Renal cortex interstitium (tissue), 15 donors: ENCODE data around the gene CINP. TPM values are rescaled to one million over a fixed set of nuclear protein-coding genes. Genes with fewer than 3 reads are reported as not detected.
A peak's percentile ranks its signal among the peaks of the same experiment; 100 is the strongest.

Experiments used
- DNase-seq, 11 donors: peaks; one replicate each; pipeline ENCODE4 v3.0.0-alpha.2; 2013; ENCODE audit warnings: low read depth in 9 of 11, low spot score in 4 of 11; ENCODE audit errors: extremely low read depth in 1 of 11
- long read RNA-seq, 16 experiments: transcript quantifications; one replicate each; lab custom pipeline, GENCODE V29; 2026
- polyA plus RNA-seq, 3 donors: library from polyadenylated mRNA; unstranded; fragments of 120-200 nt; gene quantifications; one replicate each; pipeline ENCODE4 v1.2.1, GENCODE V29; 2013; ENCODE audit not compliant: insufficient read length in 3 of 3

CINP gene
- polyA plus RNA-seq, result 10 to 100 TPM; 31.6 to 41.9 (median 35.6) TPM
- long read RNA-seq, donor 1, transcript CINP-201 (5 exons, 955 nt), result major isoform, 14 of 15 reads
- long read RNA-seq, donor 1, partial matches to known transcripts, result 0 of 15 reads
- long read RNA-seq, donor 1, other reads (novel, unspliced or antisense), result 0 of 15 reads
- long read RNA-seq, donor 2, full-length matches to known transcripts, result 30 of 36 reads
- long read RNA-seq, donor 2, partial matches to known transcripts, result 6 of 36 reads
- long read RNA-seq, donor 2, other reads (novel, unspliced or antisense), result 0 of 36 reads
- long read RNA-seq, donor 3, full-length matches to known transcripts, result 25 of 25 reads
- long read RNA-seq, donor 3, partial matches to known transcripts, result 0 of 25 reads
- long read RNA-seq, donor 3, other reads (novel, unspliced or antisense), result 0 of 25 reads
- long read RNA-seq, donor 4, transcript CINP-201 (5 exons, 955 nt), result major isoform, 16 of 16 reads
- long read RNA-seq, donor 4, partial matches to known transcripts, result 0 of 16 reads
- long read RNA-seq, donor 4, other reads (novel, unspliced or antisense), result 0 of 16 reads
- long read RNA-seq, donor 5, result 0 reads
- long read RNA-seq, donor 6, full-length matches to known transcripts, result 19 of 19 reads
- long read RNA-seq, donor 6, partial matches to known transcripts, result 0 of 19 reads
- long read RNA-seq, donor 6, other reads (novel, unspliced or antisense), result 0 of 19 reads
- long read RNA-seq, donor 7, transcript CINP-201 (5 exons, 955 nt), result major isoform, 17 of 27 reads
- long read RNA-seq, donor 7, partial matches to known transcripts, result 10 of 27 reads
- long read RNA-seq, donor 7, other reads (novel, unspliced or antisense), result 0 of 27 reads
- long read RNA-seq, donor 8, result 0 reads
- long read RNA-seq, donor 9, full-length matches to known transcripts, result 23 of 23 reads
- long read RNA-seq, donor 9, partial matches to known transcripts, result 0 of 23 reads
- long read RNA-seq, donor 9, other reads (novel, unspliced or antisense), result 0 of 23 reads
- long read RNA-seq, donor 10, full-length matches to known transcripts, result 20 of 20 reads
- long read RNA-seq, donor 10, partial matches to known transcripts, result 0 of 20 reads
- long read RNA-seq, donor 10, other reads (novel, unspliced or antisense), result 0 of 20 reads
- long read RNA-seq, donor 11, full-length matches to known transcripts, result 11 of 11 reads
- long read RNA-seq, donor 11, partial matches to known transcripts, result 0 of 11 reads
- long read RNA-seq, donor 11, other reads (novel, unspliced or antisense), result 0 of 11 reads
- long read RNA-seq, donor 12, full-length matches to known transcripts, result 12 of 12 reads
- long read RNA-seq, donor 12, partial matches to known transcripts, result 0 of 12 reads
- long read RNA-seq, donor 12, other reads (novel, unspliced or antisense), result 0 of 12 reads
- long read RNA-seq, donor 13, result 0 reads
- long read RNA-seq, donor 14, full-length matches to known transcripts, result 23 of 23 reads
- long read RNA-seq, donor 14, partial matches to known transcripts, result 0 of 23 reads
- long read RNA-seq, donor 14, other reads (novel, unspliced or antisense), result 0 of 23 reads
- long read RNA-seq, donor 15, partial matches to known transcripts, result 0 of 3 reads
- long read RNA-seq, donor 15, other reads (novel, unspliced or antisense), result 0 of 3 reads
- long read RNA-seq, donor 16, full-length matches to known transcripts, result 38 of 38 reads
- long read RNA-seq, donor 16, partial matches to known transcripts, result 0 of 38 reads
- long read RNA-seq, donor 16, other reads (novel, unspliced or antisense), result 0 of 38 reads

GRCh38 chr14:102362545-102363181, at the start of gene CINP, which contains the start of gene TECPR2:
TSS of gene CINP (minus strand) at chr14:102362890. CDS start at chr14:102362851, 39 bp downstream.
TSS of gene TECPR2 (plus strand) at chr14:102362941. CDS start at chr14:102376722, 13,781 bp downstream.
- peak; percentile 86 to 95 (median 93) for DNase-seq

- no peak for DNase-seq
Observed at GRCh38 chr14:102408724-102409123, 46.0 kb upstream of the CINP start.

- DNase-seq, result no peak
Observed at GRCh38 chr14:102407258-102407657, 44.6 kb upstream of the CINP start.

GRCh38 chr14:102403028-102403427, 40.3 kb upstream of the CINP start:
- no peak for DNase-seq

GRCh38 chr14:102396521-102396920, 33.8 kb upstream of the CINP start:
- DNase-seq, result no peak

GRCh38 chr14:102394717-102395375, 32.2 kb upstream of the CINP start:
- no peak for DNase-seq

GRCh38 chr14:102392506-102392905, 29.8 kb upstream of the CINP start:
- DNase-seq, result no peak

GRCh38 chr14:102390064-102390855, 27.6 kb upstream of the CINP start:
- DNase-seq, result no peak

- DNase-seq, result no peak
Observed at GRCh38 chr14:102389246-102389645, 26.6 kb upstream of the CINP start.

GRCh38 chr14:102387086-102387485, 24.4 kb upstream of the CINP start:
- DNase-seq, result no peak

GRCh38 chr14:102378830-102379229, 16.1 kb upstream of the CINP start:
- DNase-seq, result no peak

- no peak for DNase-seq
Observed at GRCh38 chr14:102377696-102378095, 15.0 kb upstream of the CINP start.

GRCh38 chr14:102375119-102375518, 12.4 kb upstream of the CINP start:
- DNase-seq, result no peak

GRCh38 chr14:102374264-102374663, 11.6 kb upstream of the CINP start:
- DNase-seq, result no peak

- no peak for DNase-seq
Observed at GRCh38 chr14:102373110-102373509, 10.4 kb upstream of the CINP start.

- DNase-seq, result no peak
Observed at GRCh38 chr14:102371361-102371760, 8.7 kb upstream of the CINP start.
